SU-DHL-6 (cell line): ENCODE data around the gene GPHB5.

Experiments
- CTCF ChIP-seq: fragments of 200-600 bp; sonication (generic); IDR thresholded peaks from one replicate; pipeline ENCODE4 v1.5.1; 2017; ENCODE audit warnings: antibody characterized with exemption, mild to moderate bottlenecking, low read length, moderate library complexity; ENCODE audit not compliant: insufficient read depth, poor library complexity, severe bottlenecking
- EZH2phosphoT487 ChIP-seq: fragments of 200-600 bp; sonication (generic), shearing (Covaris generic); conservative IDR thresholded peaks from 2 replicates; pipeline ENCODE4 v1.6.1; 2018; ENCODE audit warnings: mild to moderate bottlenecking, antibody characterized with exemption, low read length, moderate library complexity, mixed read lengths

DNA sequence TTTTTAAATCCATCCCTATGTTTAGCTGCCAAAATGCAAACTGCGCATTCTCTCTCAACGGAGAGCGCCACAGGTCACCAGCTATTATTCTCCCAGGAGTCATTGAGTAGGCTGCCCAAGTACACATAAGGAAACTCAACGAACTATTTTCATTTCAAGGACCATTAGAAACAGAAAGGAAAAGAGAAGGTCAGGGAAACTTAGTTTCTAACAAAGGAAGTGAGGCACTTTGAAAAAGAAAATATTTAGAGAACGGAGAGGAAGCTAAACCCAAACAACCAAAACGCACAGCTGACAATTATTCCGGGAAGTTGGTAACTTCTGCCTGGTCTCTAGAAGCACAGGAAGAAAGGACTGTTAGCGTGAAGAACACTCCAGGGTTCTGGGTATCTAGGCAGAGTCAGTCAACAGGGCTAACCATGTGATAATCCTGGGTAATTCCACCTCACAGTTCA lies 23.5 kb downstream of the GPHB5 start:
- TF ChIP-seq CTCF = no peak
- no peak for TF ChIP-seq EZH2phosphoT487
